ENCODE results near the gene AP3B1.
"Not testable (repeated sequence)": the region's sequence is repeated elsewhere in the genome, so short reads cannot be mapped to it uniquely, and the experiment has no call there.

The AP3B1 gene

DNA sequence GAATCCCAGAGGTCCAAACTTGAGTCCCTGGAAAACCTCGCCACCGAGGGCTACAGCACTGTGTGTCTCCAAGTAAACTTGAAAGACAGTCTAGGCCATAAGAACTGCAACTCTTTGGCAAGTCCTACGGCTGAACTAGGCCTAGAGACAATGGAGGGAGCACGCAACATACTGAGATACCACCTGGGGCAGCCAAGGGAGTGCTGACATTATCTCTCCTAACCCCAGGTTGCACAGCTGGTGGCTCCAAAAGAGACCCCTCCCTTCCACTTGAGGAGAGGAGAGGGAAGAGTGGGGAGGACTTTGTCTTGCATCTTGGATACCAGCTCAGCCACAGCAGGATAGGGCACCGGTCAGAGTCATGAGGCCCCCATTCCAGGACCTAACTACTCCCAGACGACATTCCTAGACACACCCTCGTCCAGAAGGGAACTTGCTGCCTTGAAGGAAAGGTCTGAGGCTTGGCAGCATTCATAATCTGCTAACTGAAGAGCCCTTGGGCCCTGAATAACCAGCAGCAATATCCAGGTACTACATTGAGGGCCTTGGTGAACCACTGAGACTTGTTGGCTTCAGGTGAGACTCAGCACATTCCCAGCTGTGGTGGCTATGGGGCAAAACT, 42.7 kb downstream of the AP3B1 start:
- no peak for DNase-seq (ENCODE audit: low read depth in 2 of 2, low spot score in 1 of 2)

DNA sequence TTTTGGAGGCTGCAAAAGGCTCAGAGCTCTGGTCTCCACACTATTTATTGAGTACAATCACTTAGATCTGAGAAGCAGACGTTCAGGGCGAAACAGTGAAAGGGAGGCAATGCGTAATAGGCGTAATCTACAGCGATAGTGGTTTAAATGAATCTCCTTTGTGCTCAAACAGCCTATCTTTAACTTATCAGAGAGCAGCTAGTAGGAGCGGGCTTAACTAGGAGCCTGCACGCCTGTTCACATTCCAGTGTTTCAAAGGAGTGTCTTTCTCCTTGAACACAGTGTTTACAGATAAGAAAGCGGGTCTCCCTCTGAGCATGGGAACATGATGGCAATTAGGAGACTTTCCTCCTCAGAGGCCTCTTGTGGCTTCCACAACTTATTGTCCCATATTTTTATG, 49.4 kb downstream of the AP3B1 start:
- no peak for DNase-seq (ENCODE audit: low read depth in 2 of 2, low spot score in 1 of 2)

DNA sequence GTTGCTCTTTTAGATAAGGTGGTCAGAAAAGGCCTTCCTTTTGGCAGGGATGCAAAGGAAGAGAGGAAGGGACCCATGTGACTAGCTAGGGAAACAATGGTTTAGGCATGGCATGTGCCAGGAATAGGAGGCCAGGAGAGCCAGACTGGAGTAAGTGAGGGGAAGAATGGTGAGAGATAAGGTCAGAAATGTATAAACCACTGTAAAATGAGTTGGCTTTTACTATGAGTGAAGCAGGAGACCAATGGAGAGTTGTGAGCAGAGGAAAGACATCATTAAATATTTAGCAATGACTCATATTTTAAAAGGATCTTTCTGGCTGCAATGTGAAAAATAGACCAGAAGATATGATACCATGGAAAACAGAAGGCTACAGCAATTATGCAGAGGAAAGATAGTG, 50.9 kb downstream of the AP3B1 start:
- DNase-seq (ENCODE audit: low read depth in 2 of 2, low spot score in 1 of 2): no peak

DNA sequence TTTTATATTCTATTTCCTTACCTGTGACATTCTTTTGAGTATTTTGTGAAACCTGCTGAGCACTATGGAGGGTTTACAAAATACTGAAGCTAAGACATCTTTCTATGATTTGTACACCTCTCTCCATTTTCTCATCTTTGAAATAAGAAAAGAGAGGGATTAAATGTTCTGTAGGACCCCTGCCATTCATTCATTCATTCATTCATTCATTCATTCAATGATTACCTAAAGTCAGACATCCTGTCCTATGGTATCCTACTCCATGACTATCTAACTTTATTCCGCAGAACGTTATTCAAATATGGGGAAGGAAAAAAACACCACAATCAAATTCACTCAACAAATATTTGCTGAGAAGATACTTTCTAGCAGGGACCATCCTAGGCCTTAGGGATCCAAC, 51.4 kb downstream of the AP3B1 start:
- DNase-seq (ENCODE audit: low read depth in 2 of 2, low spot score in 1 of 2): no peak

DNA sequence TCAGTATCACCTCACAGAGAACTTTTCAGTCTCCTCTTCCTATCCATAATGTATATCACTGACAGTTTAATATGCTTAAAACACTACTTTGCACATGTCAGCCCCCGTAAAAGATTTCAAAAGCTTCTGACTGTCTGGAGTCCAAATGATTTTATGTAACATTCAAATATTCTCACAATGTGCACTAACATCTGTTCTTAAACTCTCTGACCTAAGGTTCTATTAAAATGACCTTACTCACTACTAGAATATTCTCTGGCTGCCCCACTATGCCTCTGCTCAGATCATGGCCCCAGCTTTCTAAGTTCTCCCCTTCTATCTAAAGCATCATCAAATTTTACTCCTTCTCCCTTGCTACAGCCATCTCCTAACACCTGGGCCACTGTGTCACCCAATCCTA, 52.5 kb downstream of the AP3B1 start:
- no peak for DNase-seq (ENCODE audit: low read depth in 2 of 2, low spot score in 1 of 2)

DNA sequence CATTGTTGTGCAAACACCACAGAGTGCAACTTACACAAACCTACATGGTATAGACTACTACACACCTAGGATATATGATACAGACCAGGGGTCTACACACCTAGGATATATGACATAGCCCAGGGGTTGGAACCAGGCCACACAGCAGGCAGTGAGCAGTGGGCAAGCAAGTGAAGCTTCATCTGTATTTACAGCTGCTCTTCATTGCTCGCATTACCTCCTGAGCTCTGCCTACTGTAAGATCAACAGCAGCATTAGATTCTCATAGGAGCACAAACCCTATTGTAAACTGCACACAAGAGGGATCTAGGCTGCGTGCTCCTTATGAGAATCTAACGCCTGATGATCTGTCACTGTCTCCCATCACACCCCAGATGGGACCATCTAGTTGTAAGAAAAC, 56.6 kb downstream of the AP3B1 start:
- DNase-seq (ENCODE audit: low read depth in 2 of 2, low spot score in 1 of 2): no peak

DNA sequence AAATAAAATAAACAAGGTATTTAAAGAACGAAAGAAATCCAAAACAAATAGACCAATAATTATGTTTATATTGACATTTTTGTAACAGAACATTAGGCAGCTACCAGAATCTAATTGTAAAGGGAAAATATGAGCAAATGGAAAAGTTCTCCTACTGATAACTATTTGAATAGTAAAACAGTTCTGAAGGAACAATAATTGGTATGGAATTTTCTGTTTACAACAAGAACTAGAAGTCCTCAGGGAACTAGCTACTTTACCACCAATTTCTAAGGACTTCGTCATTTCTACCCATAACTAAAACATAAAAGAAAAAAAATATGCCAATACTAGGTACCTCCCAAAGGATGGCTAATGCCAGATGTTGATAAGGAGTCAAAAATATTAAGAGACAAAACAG, 58.5 kb downstream of the AP3B1 start:
- no peak for DNase-seq (ENCODE audit: low read depth in 2 of 2, low spot score in 1 of 2)

DNA sequence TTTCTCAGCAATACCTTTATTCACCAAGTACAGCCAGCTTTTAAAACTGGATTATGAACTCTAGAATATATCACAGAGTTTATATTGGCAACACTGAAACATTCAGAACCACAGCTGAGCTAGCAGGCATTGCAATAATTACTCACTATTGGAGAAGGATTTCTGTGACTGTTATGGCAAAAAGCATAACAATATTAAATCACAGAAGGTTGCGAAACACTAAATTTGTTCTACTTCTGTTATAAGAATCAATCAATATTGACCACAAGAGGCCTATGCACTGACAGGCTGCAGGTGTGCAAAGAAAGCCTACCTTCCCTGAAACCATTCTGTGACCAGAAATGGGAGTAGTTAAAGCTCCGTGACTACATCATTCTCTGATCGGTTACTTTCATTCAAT, 59.2 kb downstream of the AP3B1 start:
- DNase-seq (ENCODE audit: low read depth in 2 of 2, low spot score in 1 of 2): no peak

DNA sequence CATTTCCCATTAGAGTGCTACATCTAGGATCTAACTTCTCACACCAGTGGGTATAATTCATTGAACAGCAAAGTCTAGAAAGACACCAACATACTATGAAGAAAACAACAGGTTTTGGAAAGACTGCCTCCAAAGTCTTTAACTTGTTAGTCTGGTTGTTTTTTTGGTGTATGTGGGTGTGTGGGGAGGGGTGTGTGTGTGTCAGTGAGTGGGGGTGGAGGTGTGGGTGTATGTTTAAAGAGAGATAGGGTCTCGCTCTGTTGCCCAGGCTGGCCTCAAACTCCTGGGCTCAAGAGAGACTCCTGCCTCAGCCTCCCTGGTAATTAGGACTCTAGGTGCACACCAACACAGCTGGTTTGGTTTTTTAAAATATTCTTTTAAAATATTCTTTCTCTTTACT, 59.7 kb downstream of the AP3B1 start:
- no peak for DNase-seq (ENCODE audit: low read depth in 2 of 2, low spot score in 1 of 2)

DNA sequence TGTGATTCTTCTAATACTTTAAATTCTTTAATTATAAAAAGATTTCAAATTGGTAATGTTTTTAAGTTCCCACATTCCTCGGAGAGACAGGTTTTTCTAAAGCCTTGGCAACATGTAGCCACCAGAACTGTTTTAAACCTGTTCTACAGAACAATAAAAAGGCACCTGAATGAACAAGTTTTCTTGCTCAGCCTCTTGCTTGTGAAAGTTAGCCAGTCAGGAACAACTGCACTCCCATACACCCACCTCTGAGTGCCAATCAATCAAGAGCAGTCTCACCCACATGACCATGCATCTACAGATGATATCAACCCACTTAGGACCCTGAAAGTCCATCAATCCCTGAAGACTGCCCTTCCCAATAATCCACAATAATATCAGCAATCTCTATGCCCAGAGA, 62.3 kb downstream of the AP3B1 start:
- no peak for DNase-seq (ENCODE audit: low read depth in 2 of 2, low spot score in 1 of 2)

DNA sequence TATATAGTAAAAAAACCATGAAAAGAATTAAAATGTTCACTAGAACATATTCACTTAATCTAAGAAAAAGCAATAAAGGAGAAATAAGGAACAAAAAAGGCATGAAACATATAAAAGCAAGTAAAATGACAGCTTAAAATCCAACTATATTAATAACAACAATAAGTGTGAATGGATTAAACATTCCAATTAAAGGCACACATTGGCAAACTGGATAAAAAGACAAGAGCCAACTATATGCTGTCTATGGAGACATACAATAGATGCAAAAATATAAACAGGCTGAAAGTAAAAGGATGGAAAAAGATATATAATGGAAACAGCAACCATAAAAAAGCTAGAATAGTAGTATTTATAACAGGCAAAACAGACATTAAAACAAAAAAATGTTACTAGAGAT, 70.1 kb downstream of the AP3B1 start:
- DNase-seq (ENCODE audit: low read depth in 2 of 2, low spot score in 1 of 2): no peak

DNA sequence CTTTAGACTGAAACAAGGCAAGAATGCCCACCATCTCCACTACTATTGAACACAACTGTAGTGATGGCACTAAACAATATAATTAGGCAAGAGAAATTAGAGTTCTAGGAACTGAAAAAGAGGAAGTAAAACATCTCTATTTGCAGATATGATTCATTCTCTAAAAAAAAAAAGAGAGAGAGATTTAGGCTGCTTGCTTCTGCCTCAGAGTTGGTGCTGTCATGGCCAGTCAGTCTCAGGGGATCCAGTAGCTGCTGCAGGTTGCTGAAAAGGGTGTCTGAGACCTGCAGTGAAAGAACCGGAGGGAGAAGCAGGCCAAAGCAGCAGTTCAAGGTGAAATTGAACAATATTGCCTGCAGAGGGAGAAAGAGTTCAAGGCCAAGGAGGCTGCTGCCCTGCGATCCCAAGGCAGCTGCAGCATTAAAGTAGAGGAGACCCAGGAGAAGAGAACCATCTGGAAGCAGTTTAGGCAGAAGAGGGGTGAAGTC, 72.5 kb downstream of the AP3B1 start:
- DNase-seq (ENCODE audit: low read depth in 2 of 2, low spot score in 1 of 2): no peak

DNA sequence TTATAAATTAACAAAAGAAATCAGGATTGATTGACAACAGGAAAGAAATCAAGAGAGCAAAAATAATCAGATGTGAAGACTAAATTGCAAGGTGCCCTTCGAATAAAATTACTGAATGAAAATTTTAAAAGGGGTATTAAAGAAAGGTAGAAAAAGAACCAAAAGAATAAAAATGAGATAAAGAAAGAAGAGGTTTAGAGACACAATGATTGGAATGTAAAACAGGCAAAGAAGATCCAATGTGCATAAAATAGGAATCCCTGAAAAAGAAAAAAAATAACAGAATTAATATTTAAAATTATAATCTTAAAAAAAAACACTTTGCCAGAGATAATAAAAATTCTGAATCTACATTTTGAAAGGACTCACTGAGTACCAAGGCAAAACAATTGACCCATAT, 73.0 kb downstream of the AP3B1 start:
- DNase-seq (ENCODE audit: low read depth in 2 of 2, low spot score in 1 of 2): no peak

DNA sequence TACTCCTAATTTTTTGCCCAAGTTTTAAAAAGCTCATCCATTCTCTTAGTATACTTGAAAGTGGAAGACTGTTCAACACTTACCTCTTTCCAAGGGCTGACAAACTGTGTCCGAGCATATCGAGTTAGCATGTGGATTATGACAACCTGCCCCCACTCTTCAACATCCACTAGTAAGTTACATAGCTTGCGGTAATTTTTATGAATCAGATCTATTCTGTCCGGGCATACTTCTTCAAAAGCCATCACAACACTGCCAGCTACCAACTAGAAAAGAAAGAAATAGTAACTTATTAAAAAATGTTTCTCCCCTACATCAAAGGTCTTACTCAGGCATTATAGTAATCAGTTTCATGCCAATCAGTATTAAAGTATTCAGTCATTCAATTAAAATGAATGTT, 78.5 kb downstream of the AP3B1 start:
- DNase-seq (ENCODE audit: low read depth in 2 of 2, low spot score in 1 of 2): no peak

DNA sequence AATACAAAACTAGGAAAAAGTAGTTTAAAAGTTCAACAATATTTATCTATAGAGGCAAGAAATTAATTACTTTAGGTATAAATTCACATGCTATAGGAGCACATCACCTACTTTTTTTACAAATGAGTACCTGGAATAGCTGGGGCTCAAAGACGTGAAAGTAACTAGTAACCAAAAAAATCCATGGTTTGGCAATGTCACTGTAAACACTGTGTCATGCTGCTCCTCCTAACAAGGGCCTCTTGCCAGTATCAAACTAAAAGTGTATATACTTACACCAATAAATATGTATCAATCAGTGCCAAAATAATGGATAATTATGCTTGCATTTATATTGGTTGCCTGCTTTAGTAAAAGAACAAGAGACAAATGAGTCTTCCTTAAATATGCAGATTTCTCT, 78.9 kb downstream of the AP3B1 start:
- DNase-seq (ENCODE audit: low read depth in 2 of 2, low spot score in 1 of 2): no peak

DNA sequence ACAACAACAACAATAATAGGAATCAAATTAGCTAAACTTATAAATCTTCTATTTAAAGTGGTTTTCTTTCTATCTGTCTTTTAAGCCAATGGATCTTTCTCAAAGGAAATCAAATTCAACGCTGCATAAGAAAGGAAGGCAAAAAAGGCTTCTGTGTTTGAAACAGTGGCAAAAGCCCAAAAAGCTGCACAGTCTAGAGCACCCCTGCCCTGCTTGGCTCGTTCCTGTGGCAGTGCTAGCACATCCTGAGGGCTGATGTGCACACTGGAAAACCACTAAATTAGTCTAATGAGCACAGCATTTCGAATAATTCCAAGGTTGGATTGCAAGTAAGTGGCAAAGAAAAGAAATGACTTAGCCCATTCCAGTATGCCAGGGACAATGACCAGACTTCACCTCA, 80.7 kb downstream of the AP3B1 start:
- no peak for DNase-seq (ENCODE audit: low read depth in 2 of 2, low spot score in 1 of 2)

DNA sequence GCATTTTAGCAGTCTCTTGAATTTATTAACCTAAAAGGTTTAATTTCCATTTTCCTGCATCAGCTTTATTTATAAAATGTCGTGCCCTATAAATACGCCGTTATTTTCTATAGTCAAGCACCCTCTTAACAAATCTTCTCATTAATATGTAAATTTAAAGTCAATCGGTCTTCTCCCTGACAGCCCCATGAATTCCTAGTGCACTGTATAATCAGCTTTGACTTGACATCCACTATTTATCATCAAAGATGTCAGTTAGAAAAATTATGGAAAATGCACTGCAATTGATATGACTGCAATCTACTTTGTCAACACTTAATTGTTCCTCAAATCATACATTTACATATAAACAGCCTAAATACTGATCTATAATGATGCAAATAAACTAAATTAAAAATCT, 83.4 kb downstream of the AP3B1 start:
- no peak for DNase-seq (ENCODE audit: low read depth in 2 of 2, low spot score in 1 of 2)

DNA sequence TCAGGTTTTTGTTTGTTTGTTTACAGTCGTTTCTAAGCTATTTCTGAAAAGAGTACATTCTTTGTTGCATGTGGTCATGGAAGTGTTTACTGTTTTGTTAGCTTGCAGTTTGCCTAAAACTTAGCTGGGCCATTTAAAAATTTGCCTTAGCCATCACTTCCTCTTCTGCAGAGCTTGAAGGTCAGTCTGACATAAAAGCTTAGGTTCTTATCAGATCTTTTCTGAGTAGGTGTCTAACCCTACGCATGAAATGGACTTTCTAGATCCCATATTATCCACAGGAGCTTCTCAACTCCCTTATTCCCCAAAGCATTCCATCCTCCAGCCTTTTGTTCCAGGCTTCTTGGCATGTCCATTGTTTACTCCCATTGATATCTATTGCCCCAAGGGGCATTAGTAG, 90.3 kb downstream of the AP3B1 start:
- DNase-seq (ENCODE audit: low read depth in 2 of 2, low spot score in 1 of 2): no peak

DNA sequence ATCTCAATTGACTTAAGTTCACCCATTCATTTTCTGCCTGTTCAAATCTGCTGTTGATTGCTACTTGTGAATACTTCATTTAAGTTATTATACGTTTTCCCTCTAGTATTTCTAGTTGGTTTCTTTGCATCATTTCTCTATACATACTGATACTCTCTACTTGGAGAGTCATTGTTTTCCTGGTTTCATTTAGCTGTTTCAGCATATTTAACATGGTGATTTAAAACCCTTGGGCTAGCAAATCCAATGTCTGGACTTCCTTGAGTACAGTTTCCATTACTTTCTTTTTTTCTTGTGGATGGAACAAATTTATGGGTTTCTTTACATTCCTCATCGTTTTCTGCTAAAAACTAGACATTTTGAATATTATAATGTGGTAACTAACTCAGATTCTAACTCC, 90.7 kb downstream of the AP3B1 start:
- DNase-seq (ENCODE audit: low read depth in 2 of 2, low spot score in 1 of 2): no peak

DNA sequence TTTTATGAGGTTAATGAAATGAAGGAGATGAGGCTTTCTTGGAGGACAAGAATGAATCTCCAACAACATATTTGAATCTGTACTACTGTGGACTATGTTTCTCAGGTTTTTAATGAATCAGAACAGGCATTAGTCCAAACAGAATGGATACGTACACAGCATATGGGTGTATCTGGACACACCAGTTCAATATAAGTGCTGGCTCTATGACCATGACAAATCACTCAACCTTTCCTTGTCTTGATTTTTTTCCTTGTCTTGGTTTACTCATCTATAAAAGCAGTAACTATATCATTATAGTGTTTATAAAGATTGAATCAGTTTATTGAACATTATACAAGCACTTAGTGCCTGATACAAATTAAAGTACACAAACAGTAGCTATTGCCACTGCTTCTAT, 104.1 kb downstream of the AP3B1 start:
- no peak for DNase-seq (ENCODE audit: low read depth in 2 of 2, low spot score in 1 of 2)

DNA sequence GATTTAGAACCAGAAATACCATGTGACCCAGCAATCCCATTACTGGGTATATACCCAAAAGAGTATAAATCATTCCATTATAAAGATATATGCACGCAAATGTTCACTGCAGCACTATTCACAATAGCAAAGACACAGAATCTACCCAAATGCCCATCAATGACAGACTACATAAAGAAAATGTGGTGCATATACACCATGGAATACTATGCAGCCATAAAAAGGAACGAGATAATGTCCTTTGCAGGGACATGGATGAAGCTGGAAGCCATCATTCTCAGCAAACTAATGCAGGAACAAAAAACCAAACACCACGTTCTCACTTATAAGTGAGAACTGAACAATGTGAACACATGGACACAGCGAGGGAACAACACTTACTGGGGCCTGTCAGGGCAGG, 105.8 kb downstream of the AP3B1 start:
- DNase-seq (ENCODE audit: low read depth in 2 of 2, low spot score in 1 of 2): not testable (repeated sequence)

DNA sequence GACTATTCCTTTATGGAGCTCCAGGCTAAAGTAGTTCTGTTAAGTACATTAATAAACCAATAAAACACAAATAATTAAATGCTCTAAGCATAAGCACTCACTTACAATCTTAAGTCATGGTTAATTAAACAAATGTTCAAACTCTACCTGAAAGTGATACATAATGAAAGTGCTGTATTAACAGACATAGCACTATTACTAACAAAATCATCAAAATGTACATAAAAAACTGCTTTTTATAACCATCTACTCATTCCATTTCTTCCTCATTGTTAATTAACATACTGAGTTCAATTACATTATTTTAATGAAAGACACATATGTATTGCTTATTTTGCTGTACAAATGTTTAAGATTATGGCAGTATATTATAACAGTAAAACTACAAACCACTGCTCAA, 107.3 kb downstream of the AP3B1 start:
- no peak for DNase-seq (ENCODE audit: low read depth in 2 of 2, low spot score in 1 of 2)

DNA sequence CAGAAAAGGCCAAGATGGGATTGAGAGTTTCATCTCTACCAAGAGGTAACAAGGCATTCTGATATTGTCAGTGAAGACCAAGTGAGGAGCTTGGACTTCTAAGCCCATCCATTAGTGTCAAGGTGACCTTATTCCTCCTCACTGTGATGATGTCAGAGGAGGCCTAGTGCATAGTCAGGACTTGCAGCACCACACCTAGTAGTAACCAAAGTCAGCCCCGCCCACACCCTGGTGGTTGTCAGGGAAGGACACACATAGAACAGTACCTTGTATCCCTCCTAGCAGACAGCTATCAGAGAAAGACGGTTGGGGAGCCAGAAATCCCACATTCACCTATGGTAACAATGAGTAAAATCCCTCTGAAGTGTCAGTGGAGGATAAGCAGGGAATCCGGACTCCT, 111.7 kb downstream of the AP3B1 start:
- DNase-seq (ENCODE audit: low read depth in 2 of 2, low spot score in 1 of 2): no peak

DNA sequence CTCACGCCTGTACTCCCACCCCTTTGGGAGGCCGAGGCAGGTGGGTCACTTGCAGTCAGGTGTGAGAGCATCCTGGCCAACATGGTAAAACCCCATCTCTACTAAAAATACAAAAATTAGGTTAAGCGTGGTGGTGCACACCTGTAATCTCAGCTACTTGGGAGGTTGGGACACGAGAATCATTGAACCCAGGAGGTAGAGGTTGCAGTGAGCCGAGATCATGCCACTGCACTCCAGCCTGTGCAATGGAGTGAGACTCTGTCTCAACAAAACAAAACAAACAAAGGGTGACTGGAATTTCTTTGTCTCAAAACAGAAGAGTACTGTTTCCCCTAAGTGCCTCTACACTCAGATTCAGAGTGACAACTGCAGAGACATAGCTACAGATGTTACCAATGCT, 116.1 kb downstream of the AP3B1 start:
- no peak for DNase-seq (ENCODE audit: low read depth in 2 of 2, low spot score in 1 of 2)

All from stimulated activated CD8-positive, alpha-beta memory T cell treated with anti-CD3 and anti-CD28 coated beads, Interleukin-4, amount 100 ng/mL, for 4 hours (primary cell).